HepG2 (cell line): ENCODE measurements around the gene MAT2A. TPM values are rescaled to one million over a fixed set of nuclear protein-coding genes. Genes with fewer than 3 reads are reported as not detected.

Experiments used
- BHLHE40 ChIP-seq: IDR thresholded peaks from 2 replicates; pipeline ENCODE4 v1.6.1; 2011; ENCODE audit warnings: low read length, improper control_type of control experiment
- CSRNP1 ChIP-seq: sonication (generic); formaldehyde crosslinking; IDR thresholded peaks from 2 replicates; pipeline ENCODE4 v1.8.1; 2023; ENCODE audit warnings: mild to moderate bottlenecking, missing genetic modification reagents
- ELK4 ChIP-seq: sonication (generic); formaldehyde crosslinking; IDR thresholded peaks from 2 replicates; pipeline ENCODE4 v1.9.0; 2021; ENCODE audit warnings: missing genetic modification reagents, borderline replicate concordance
- KAT7 ChIP-seq: IDR thresholded peaks from 2 replicates; pipeline ENCODE4 v1.6.1; 2018; ENCODE audit warnings: borderline replicate concordance, missing compliant biosample characterization
- MEF2D ChIP-seq: sonication (generic); formaldehyde crosslinking; IDR thresholded peaks from 2 replicates; pipeline ENCODE4 v1.5.1; 2020; ENCODE audit warnings: mild to moderate bottlenecking, missing genetic modification reagents
- MTA3 ChIP-seq: sonication (generic); formaldehyde crosslinking; IDR thresholded peaks from 2 replicates; pipeline ENCODE4 v1.4.0; 2020; ENCODE audit warnings: missing genetic modification reagents
- NFE2L1 ChIP-seq: sonication (generic); formaldehyde crosslinking; IDR thresholded peaks from 2 replicates; pipeline ENCODE4 v1.4.0; 2020; ENCODE audit warnings: missing genetic modification reagents, mild to moderate bottlenecking, borderline replicate concordance
- NFYC ChIP-seq: IDR thresholded peaks from 2 replicates; pipeline ENCODE4 v1.6.1; 2016; ENCODE audit warnings: missing genetic modification reagents, missing compliant biosample characterization
- NR2F2 ChIP-seq: IDR thresholded peaks from 2 replicates; pipeline ENCODE4 v1.6.1; 2012; ENCODE audit warnings: low read depth, inconsistent platforms, borderline replicate concordance
- PRMT3 ChIP-seq: sonication (generic); formaldehyde crosslinking; IDR thresholded peaks from 2 replicates; pipeline ENCODE4 v1.8.1; 2022; ENCODE audit warnings: low read depth, mild to moderate bottlenecking, moderate library complexity, missing genetic modification reagents, borderline replicate concordance
- RXRB ChIP-seq: IDR thresholded peaks from 2 replicates; pipeline ENCODE4 v1.6.1; 2016; ENCODE audit warnings: borderline replicate concordance, missing genetic modification reagents, missing compliant biosample characterization
- TFDP2 ChIP-seq: sonication (generic); formaldehyde crosslinking; IDR thresholded peaks from 2 replicates; pipeline ENCODE4 v1.4.0; 2020; ENCODE audit warnings: missing genetic modification reagents
- TP53 ChIP-seq: sonication (generic); formaldehyde crosslinking; conservative IDR thresholded peaks from 2 replicates; pipeline ENCODE4 v1.4.0; 2020; ENCODE audit warnings: missing genetic modification reagents
- U2AF1 ChIP-seq: fragments of 200-400 bp; formaldehyde crosslinking; optimal IDR thresholded peaks from 2 replicates; pipeline ENCODE3; 2017; ENCODE audit warnings: mild to moderate bottlenecking, low read depth, low read length
- YEATS4 ChIP-seq: sonication (generic); formaldehyde crosslinking; IDR thresholded peaks from 2 replicates; pipeline ENCODE4 v1.4.0; 2020; ENCODE audit warnings: missing genetic modification reagents, borderline replicate concordance
- YY1 ChIP-seq: IDR thresholded peaks from 2 replicates; pipeline ENCODE4 v1.6.1; 2011; ENCODE audit warnings: low read length, low read depth, moderate library complexity, mild to moderate bottlenecking; ENCODE audit not compliant: insufficient read depth, insufficient replicate concordance
- ZBTB49 ChIP-seq: sonication (generic); formaldehyde crosslinking; IDR thresholded peaks from 2 replicates; pipeline ENCODE4 v1.4.0; 2020; ENCODE audit warnings: missing genetic modification reagents, borderline replicate concordance
- ZFX ChIP-seq: sonication (generic); formaldehyde crosslinking; IDR thresholded peaks from 2 replicates; pipeline ENCODE4 v1.4.0; 2020; ENCODE audit warnings: mild to moderate bottlenecking, low read depth, missing genetic modification reagents, moderate library complexity
- ZNF101 ChIP-seq: sonication (generic); formaldehyde crosslinking; IDR thresholded peaks from 2 replicates; pipeline ENCODE4 v1.4.0; 2020; ENCODE audit warnings: mild to moderate bottlenecking, low read depth, missing genetic modification reagents, borderline replicate concordance
- ZNF44 ChIP-seq: sonication (generic); formaldehyde crosslinking; IDR thresholded peaks from 2 replicates; pipeline ENCODE4 v1.5.1; 2020; ENCODE audit warnings: mild to moderate bottlenecking, missing genetic modification reagents
- ZNF563 ChIP-seq: sonication (generic); formaldehyde crosslinking; IDR thresholded peaks from 2 replicates; pipeline ENCODE4 v1.8.0; 2022; ENCODE audit warnings: mild to moderate bottlenecking, moderate library complexity, missing genetic modification reagents
- ZNF567 ChIP-seq: sonication (generic); formaldehyde crosslinking; IDR thresholded peaks from 2 replicates; pipeline ENCODE4 v1.8.1; 2023; ENCODE audit warnings: mild to moderate bottlenecking, missing genetic modification reagents, borderline replicate concordance
- polyA plus RNA-seq, 8 experiments: library from polyadenylated mRNA; depleted of rRNA in 3 of 8; stranded (reverse) in 7 of 8; unstranded in 1 of 8; fragments of >200 nt; fragmentation: Illumina TruSeq in 4 of 8; extraction: Trizol in 4 of 8; gene quantifications; 2 replicates each; pipeline versions ENCODE4 v1.2.1 to v1.2.3, GENCODE V29; 2011 to 2016; ENCODE audit warnings: low read depth in 4 of 8, missing spikeins in 1 of 8, mixed read lengths in 1 of 8; ENCODE audit not compliant: insufficient read depth in 1 of 8
- total RNA-seq, 5 experiments: library from RNA; depleted of rRNA; stranded (reverse); fragments of >200 nt; fragmentation: Illumina TruSeq; extraction: Trizol; gene quantifications; 2 replicates each; pipeline ENCODE4 v1.2.3, GENCODE V29; 2016; ENCODE audit warnings: low read depth in 1 of 5

MAT2A gene
- total and polyA plus RNA-seq, 2 of the 13 experiments (the other 11 are each of a cell fraction or from before 2014, with no cell fraction given) = 155 to 331 TPM

GRCh38 chr2:85561280-85562212 lies 22.6 kb downstream of the MAT2A start, which contains the start of gene GGCX (continued):
- TF ChIP-seq TFDP2 (CRISPR knock-in tag) (peak; percentile 85), ELK4 (CRISPR knock-in tag) (no peak), RXRB (CRISPR knock-in tag) (peak; percentile 62; the same call in 1 of the 2 replicates), ZNF44 (no peak; the same call in none of the 2 replicates), KAT7 (CRISPR knock-in tag) (peak; percentile 96; the same call in 1 of the 2 replicates), ZBTB49 (CRISPR knock-in tag) (no peak), CSRNP1 (CRISPR knock-in tag) (peak; percentile 77), TP53 (no peak), U2AF1 (no peak), NFYC (CRISPR knock-in tag) (0 out of 2 replicates have a peak, but pooled peaks have one; percentile 10), ZNF567 (peak; percentile 85), YY1 (peak; percentile 95), NFE2L1 (no peak), NR2F2 (peak; percentile 87; the same call in 1 of the 2 replicates), MEF2D (CRISPR knock-in tag) (no peak; the same call in 1 of the 2 replicates), MTA3 (CRISPR knock-in tag) (no peak), ZNF101 (CRISPR knock-in tag) (peak; percentile 60; the same call in 1 of the 2 replicates), BHLHE40 (0 out of 2 replicates have a peak, but pooled peaks have one; percentile 30), PRMT3 (CRISPR knock-in tag) (no peak), YEATS4 (CRISPR knock-in tag) (peak; percentile 74; the same call in 1 of the 2 replicates), ZFX (CRISPR knock-in tag) (peak; percentile 87), ZNF563 (CRISPR knock-in tag) (peak; percentile 99)
